ENCODE data around the gene SYNDIG1. TPM values are rescaled to one million over a fixed set of nuclear protein-coding genes. Genes with fewer than 3 reads are reported as not detected.
"Not testable (repeated sequence)": the region's sequence is repeated elsewhere in the genome, so short reads cannot be mapped to it uniquely, and the experiment has no call there.

Gene SYNDIG1
- polyA plus RNA-seq, 1 experiment = not detected

GRCh38 chr20:24506146-24506545 lies 36.7 kb downstream of the SYNDIG1 start:
- Histone ChIP-seq H3K27ac (ENCODE audit: low read depth, low read length) (no peak overlapping the region), H3K4me3 (ENCODE audit: low read depth, low read length) (no peak overlapping the region), H3K27me3 (ENCODE audit: control insufficient read depth, insufficient read depth, low read length) (peaks cover 4% of the 10 kb centered on the region), H3K9me3 (ENCODE audit: control insufficient read depth, insufficient read depth, low read length) (no peaks in the 10 kb centered on the region)
- DNase-seq (ENCODE audit: low read depth, low spot score) = no peak
- ChIA-PET POLR2A (no interaction called here), CTCF (no interaction called here)
- no peak for TF ChIP-seq CTCF (IDR thresholded peaks at IDR 0.05; ENCODE audit: low read depth, low read length)

- H3K9me3 ChIP-seq (ENCODE audit: control insufficient read depth, insufficient read depth, low read length) = no peaks in the 10 kb centered on the region
- CTCF ChIA-PET = no interaction called here
- TF ChIP-seq CTCF (IDR thresholded peaks at IDR 0.05; ENCODE audit: low read depth, low read length) = no peak
- H3K27me3 ChIP-seq (ENCODE audit: control insufficient read depth, insufficient read depth, low read length) = peaks cover 4% of the 10 kb centered on the region
- H3K4me3 ChIP-seq (ENCODE audit: low read depth, low read length) = no peak overlapping the region
- H3K27ac ChIP-seq (ENCODE audit: low read depth, low read length) = no peak overlapping the region
- no peak for DNase-seq (ENCODE audit: low read depth, low spot score)
- POLR2A ChIA-PET = no interaction called here
Observed at GRCh38 chr20:24506696-24507095, 37.3 kb downstream of the SYNDIG1 start.

GRCh38 chr20:24507182-24507853 lies 37.9 kb downstream of the SYNDIG1 start:
- ChIA-PET CTCF (no interaction called here), POLR2A (no interaction called here)
- H3K27me3 ChIP-seq (ENCODE audit: control insufficient read depth, insufficient read depth, low read length) = peaks cover 4% of the 10 kb centered on the region
- no peak overlapping the region for H3K27ac ChIP-seq (ENCODE audit: low read depth, low read length)
- no peak for DNase-seq (ENCODE audit: low read depth, low spot score)
- TF ChIP-seq CTCF (IDR thresholded peaks at IDR 0.05; ENCODE audit: low read depth, low read length) = no peak
- no peaks in the 10 kb centered on the region for H3K9me3 ChIP-seq (ENCODE audit: control insufficient read depth, insufficient read depth, low read length)
- H3K4me3 ChIP-seq (ENCODE audit: low read depth, low read length) = no peak overlapping the region

- DNase-seq (ENCODE audit: low read depth, low spot score); H3K4me3 ChIP-seq (ENCODE audit: low read depth, low read length); CTCF ChIA-PET; H3K9me3 ChIP-seq (ENCODE audit: control insufficient read depth, insufficient read depth, low read length); POLR2A ChIA-PET; H3K27ac ChIP-seq (ENCODE audit: low read depth, low read length); H3K27me3 ChIP-seq (ENCODE audit: control insufficient read depth, insufficient read depth, low read length): not testable (repeated sequence)
Observed at GRCh38 chr20:24512441-24512840, 43.0 kb downstream of the SYNDIG1 start.

GRCh38 chr20:24518515-24518914 lies 49.1 kb downstream of the SYNDIG1 start:
- CTCF ChIA-PET = no interaction called here
- H3K27me3 ChIP-seq (ENCODE audit: control insufficient read depth, insufficient read depth, low read length) = no peaks in the 10 kb centered on the region
- no peak for DNase-seq (ENCODE audit: low read depth, low spot score)
- H3K4me3 ChIP-seq (ENCODE audit: low read depth, low read length) = no peak overlapping the region
- no peaks in the 10 kb centered on the region for H3K9me3 ChIP-seq (ENCODE audit: control insufficient read depth, insufficient read depth, low read length)
- TF ChIP-seq CTCF (IDR thresholded peaks at IDR 0.05; ENCODE audit: low read depth, low read length) = no peak
- no peak overlapping the region for H3K27ac ChIP-seq (ENCODE audit: low read depth, low read length)
- POLR2A ChIA-PET = no interaction called here

GRCh38 chr20:24519476-24519875 lies 50.0 kb downstream of the SYNDIG1 start:
- Histone ChIP-seq H3K9me3 (ENCODE audit: control insufficient read depth, insufficient read depth, low read length) (no peaks in the 10 kb centered on the region), H3K27ac (ENCODE audit: low read depth, low read length) (no peak overlapping the region), H3K4me3 (ENCODE audit: low read depth, low read length) (no peak overlapping the region), H3K27me3 (ENCODE audit: control insufficient read depth, insufficient read depth, low read length) (no peaks in the 10 kb centered on the region)
- no peak for TF ChIP-seq CTCF (IDR thresholded peaks at IDR 0.05; ENCODE audit: low read depth, low read length)
- ChIA-PET POLR2A (no interaction called here), CTCF (no interaction called here)
- no peak for DNase-seq (ENCODE audit: low read depth, low spot score)

Data from AG04450 (cell line).